Chondrocyte (in vitro differentiated cells): ENCODE results near the gene TXNDC16. TPM values are rescaled to one million over a fixed set of nuclear protein-coding genes. Genes with fewer than 3 reads are reported as not detected.

Source experiments
- DNase-seq: peaks from one replicate; pipeline ENCODE4 v3.0.0; 2021; ENCODE audit warnings: mixed read lengths, low spot score
- H3K27ac Mint-ChIP-seq: one replicate; pipeline ENCODE4 v1.8.0; 2021; ENCODE audit warnings: mild to moderate bottlenecking, moderate library complexity, mixed read lengths; ENCODE audit not compliant: unreplicated experiment
- H3K27me3 Mint-ChIP-seq: 2 replicates; pipeline ENCODE4 v1.8.0; 2021; ENCODE audit warnings: low read depth, mixed read lengths
- H3K36me3 Mint-ChIP-seq: 2 replicates; pipeline ENCODE4 v1.8.0; 2021; ENCODE audit warnings: low read depth, mixed read lengths
- H3K4me1 Mint-ChIP-seq: 2 replicates; pipeline ENCODE4 v1.8.0; 2021; ENCODE audit warnings: low read depth, mild to moderate bottlenecking, mixed read lengths
- H3K4me3 Mint-ChIP-seq: one replicate; pipeline ENCODE4 v1.8.0; 2021; ENCODE audit warnings: mild to moderate bottlenecking, moderate library complexity, mixed read lengths; ENCODE audit not compliant: unreplicated experiment
- H3K9me3 Mint-ChIP-seq: 2 replicates; pipeline ENCODE4 v1.8.0; 2021; ENCODE audit warnings: low read depth, mixed read lengths
- CTCF ChIP-seq: fragments of 200-600 bp; sonication (generic); IDR thresholded peaks from 2 replicates; pipeline ENCODE4 v1.5.0; 2021; ENCODE audit warnings: antibody characterized with exemption, mild to moderate bottlenecking, moderate library complexity
- total RNA-seq: library from RNA; stranded (reverse); gene quantifications from 3 replicates; pipeline ENCODE4 v1.2.1, GENCODE V29; 2021

The TXNDC16 gene
- total RNA-seq, 1 donor from 2014 or later, result 6.4 TPM

- no peak overlapping the region for H3K4me3 Mint-ChIP-seq
- no peaks in the 10 kb centered on the region for H3K36me3 Mint-ChIP-seq
- peaks cover 39% of the 10 kb centered on the region for H3K4me1 Mint-ChIP-seq
- no peak overlapping the region for H3K27ac Mint-ChIP-seq
- TF ChIP-seq CTCF, result no peak
- DNase-seq, result no peak
- H3K9me3 Mint-ChIP-seq, result no peaks in the 10 kb centered on the region
- H3K27me3 Mint-ChIP-seq, result no peaks in the 10 kb centered on the region
These were observed 1.6 kb downstream of the TXNDC16 start for GRCh38 chr14:52550661-52551060.

GRCh38 chr14:52547526-52547925, 4.8 kb downstream of the TXNDC16 start:
- peaks cover 46% of the 10 kb centered on the region for H3K4me1 Mint-ChIP-seq
- H3K9me3 Mint-ChIP-seq, result no peaks in the 10 kb centered on the region
- DNase-seq, result no peak
- no peaks in the 10 kb centered on the region for H3K36me3 Mint-ChIP-seq
- no peak overlapping the region for H3K4me3 Mint-ChIP-seq
- no peak overlapping the region for H3K27ac Mint-ChIP-seq
- no peaks in the 10 kb centered on the region for H3K27me3 Mint-ChIP-seq
- TF ChIP-seq CTCF, result peak; percentile 12

- peaks cover 46% of the 10 kb centered on the region for H3K4me1 Mint-ChIP-seq
- DNase-seq, result no peak
- H3K27me3 Mint-ChIP-seq, result no peaks in the 10 kb centered on the region
These were observed 5.3 kb downstream of the TXNDC16 start for GRCh38 chr14:52547027-52547426.

GRCh38 chr14:52546318-52546670, 6.0 kb downstream of the TXNDC16 start:
- no peaks in the 10 kb centered on the region for H3K27me3 Mint-ChIP-seq
- no peak for TF ChIP-seq CTCF
- H3K36me3 Mint-ChIP-seq, result no peaks in the 10 kb centered on the region
- H3K9me3 Mint-ChIP-seq, result no peaks in the 10 kb centered on the region
- H3K4me3 Mint-ChIP-seq, result no peak overlapping the region
- no peak for DNase-seq
- peaks cover 39% of the 10 kb centered on the region for H3K4me1 Mint-ChIP-seq
- no peak overlapping the region for H3K27ac Mint-ChIP-seq

More at GRCh38 chr14:52547027-52547426, 5.3 kb downstream of the TXNDC16 start:
- no peak for TF ChIP-seq CTCF
- H3K9me3 Mint-ChIP-seq, result no peaks in the 10 kb centered on the region
- peak overlapping the region; percentile 13 for H3K27ac Mint-ChIP-seq
- no peaks in the 10 kb centered on the region for H3K36me3 Mint-ChIP-seq
- no peak overlapping the region for H3K4me3 Mint-ChIP-seq

- Mint-ChIP-seq H3K4me1 (peaks cover 34% of the 10 kb centered on the region), H3K36me3 (no peaks in the 10 kb centered on the region), H3K4me3 (peak overlapping the region; percentile 29), H3K9me3 (no peaks in the 10 kb centered on the region), H3K27me3 (no peaks in the 10 kb centered on the region), H3K27ac (no peak overlapping the region)
- TF ChIP-seq CTCF, result no peak
- DNase-seq, result no peak
These were observed 6.6 kb downstream of the TXNDC16 start for GRCh38 chr14:52545584-52546317.
